ENCODE data around the gene F2RL3. TPM values are rescaled to one million over a fixed set of nuclear protein-coding genes. Genes with fewer than 3 reads are reported as not detected.
"Not testable (repeated sequence)": the region's sequence is repeated elsewhere in the genome, so short reads cannot be mapped to it uniquely, and the experiment has no call there.

The F2RL3 gene
- polyA plus RNA-seq, 2 donors = 0.31 to 1.5 TPM

- Histone ChIP-seq H3K4me1 (ENCODE audit: control insufficient read depth in 2 of 2, insufficient read depth in 2 of 2, low read length in 1 of 2) (no peaks in the 10 kb centered on the region), H3K27ac (ENCODE audit: low read depth in 2 of 2, low read length in 1 of 2) (no peak overlapping the region), H3K9me3 (ENCODE audit: control insufficient read depth in 2 of 2, insufficient read depth in 1 of 2, low read depth in 1 of 2, low read length in 1 of 2) (no peaks in the 10 kb centered on the region), H3K27me3 (ENCODE audit: control insufficient read depth in 1 of 2, insufficient read depth in 2 of 2, low read length in 2 of 2) (no peaks in the 10 kb centered on the region), H3K36me3 (ENCODE audit: control insufficient read depth in 2 of 2, insufficient read depth in 2 of 2, low read length in 1 of 2) (no peaks in the 10 kb centered on the region), H3K4me3 (ENCODE audit: low read depth in 1 of 2, low read length in 2 of 2) (no peak overlapping the region)
- WGBS, 2 donors = 83 to 86% methylated on average over 11 of the region's 11 CpGs
Measured at GRCh38 chr19:16938211-16938610, 49.4 kb downstream of the F2RL3 start.

DNA sequence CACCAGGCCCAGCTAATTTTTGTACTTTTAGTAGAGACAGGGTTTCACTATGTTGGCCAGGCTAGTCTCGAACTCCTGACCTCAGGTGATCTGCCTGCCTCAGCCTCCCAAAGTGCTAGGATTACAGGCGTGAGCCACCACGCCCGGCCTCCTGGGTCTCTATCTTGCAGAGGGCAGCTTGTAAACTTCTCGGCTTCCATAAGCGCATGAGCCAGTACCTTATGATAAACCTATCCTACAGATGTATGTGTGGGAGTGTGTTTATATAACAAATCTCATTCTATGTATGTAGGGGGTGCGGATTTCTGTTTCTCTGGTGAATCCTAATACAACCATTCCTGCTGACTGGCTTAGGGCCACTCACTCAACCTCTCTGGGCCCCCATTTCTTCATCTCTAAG, 51.3 kb downstream of the F2RL3 start:
- H3K4me3 ChIP-seq (ENCODE audit: low read depth in 1 of 2, low read length in 2 of 2); H3K27ac ChIP-seq (ENCODE audit: low read depth in 2 of 2, low read length in 1 of 2); H3K27me3 ChIP-seq (ENCODE audit: control insufficient read depth in 1 of 2, insufficient read depth in 2 of 2, low read length in 2 of 2); H3K36me3 ChIP-seq (ENCODE audit: control insufficient read depth in 2 of 2, insufficient read depth in 2 of 2, low read length in 1 of 2); H3K4me1 ChIP-seq (ENCODE audit: control insufficient read depth in 2 of 2, insufficient read depth in 2 of 2, low read length in 1 of 2); H3K9me3 ChIP-seq (ENCODE audit: control insufficient read depth in 2 of 2, insufficient read depth in 1 of 2, low read depth in 1 of 2, low read length in 1 of 2): not testable (repeated sequence)
- WGBS, 2 donors = 94 to 96% methylated on average over 7 of the region's 7 CpGs

DNA sequence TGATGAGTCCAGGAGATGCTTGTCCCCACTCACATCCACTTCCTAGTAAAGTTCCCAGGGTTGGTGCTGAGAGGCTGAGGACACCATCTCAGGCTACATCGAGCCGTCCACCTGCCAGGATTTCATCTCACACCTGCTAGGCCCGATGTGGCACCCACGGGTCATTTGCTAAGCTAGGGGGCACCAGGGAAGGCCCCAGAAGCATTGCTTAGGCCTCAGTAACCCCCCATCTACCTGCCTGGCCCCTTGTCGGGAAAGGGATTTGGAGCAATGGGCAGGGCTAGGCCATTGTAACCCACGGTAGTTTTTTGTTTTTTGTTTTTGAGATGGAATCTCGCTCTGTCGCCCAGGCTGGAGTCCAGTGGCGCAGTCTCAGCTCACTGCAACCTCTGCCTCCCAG, 51.8 kb downstream of the F2RL3 start:
- no peaks in the 10 kb centered on the region for H3K4me1 ChIP-seq (ENCODE audit: control insufficient read depth in 2 of 2, insufficient read depth in 2 of 2, low read length in 1 of 2)
- H3K27me3 ChIP-seq (ENCODE audit: control insufficient read depth in 1 of 2, insufficient read depth in 2 of 2, low read length in 2 of 2) = no peaks in the 10 kb centered on the region
- no peaks in the 10 kb centered on the region for H3K9me3 ChIP-seq (ENCODE audit: control insufficient read depth in 2 of 2, insufficient read depth in 1 of 2, low read depth in 1 of 2, low read length in 1 of 2)
- WGBS, 2 donors = 84 to 87% methylated on average over 9 of the region's 9 CpGs
- no peak overlapping the region for H3K27ac ChIP-seq (ENCODE audit: low read depth in 2 of 2, low read length in 1 of 2)
- no peaks in the 10 kb centered on the region for H3K36me3 ChIP-seq (ENCODE audit: control insufficient read depth in 2 of 2, insufficient read depth in 2 of 2, low read length in 1 of 2)
- no peak overlapping the region for H3K4me3 ChIP-seq (ENCODE audit: low read depth in 1 of 2, low read length in 2 of 2)

Other genes starting within 250 kb of the F2RL3 start
- 10 to 100 TPM; 41.3 to 52.0 TPM for gene SMIM7, start 228.9 kb upstream of the F2RL3 start, polyA plus RNA-seq
- 1 to 10 TPM; 1.3 to 2.6 TPM for gene TMEM38A, start 227.9 kb upstream of the F2RL3 start, polyA plus RNA-seq
- gene NWD1, start 169.2 kb upstream of the F2RL3 start, polyA plus RNA-seq = under 1 TPM; 0.06 to 0.22 TPM
- gene SIN3B, start 59.6 kb upstream of the F2RL3 start, polyA plus RNA-seq = 10 to 100 TPM; 19.0 to 40.3 TPM
- gene CPAMD8, start 137.8 kb downstream of the F2RL3 start, polyA plus RNA-seq = 1 to 10 TPM; 1.0 to 1.9 TPM
- 1 to 10 TPM; 7.8 to 9.3 TPM for gene HAUS8, start 186.5 kb downstream of the F2RL3 start, polyA plus RNA-seq
- 10 to 100 TPM; 24.2 to 41.2 TPM for gene MYO9B, start 186.8 kb downstream of the F2RL3 start, polyA plus RNA-seq

All from esophagus (tissue), 2 donors.